ENCODE results near the gene MOB3B. TPM values are rescaled to one million over a fixed set of nuclear protein-coding genes. Genes with fewer than 3 reads are reported as not detected.

The MOB3B gene
- total RNA-seq, 1 donor from 2014 or later, result 14.8 TPM

DNA sequence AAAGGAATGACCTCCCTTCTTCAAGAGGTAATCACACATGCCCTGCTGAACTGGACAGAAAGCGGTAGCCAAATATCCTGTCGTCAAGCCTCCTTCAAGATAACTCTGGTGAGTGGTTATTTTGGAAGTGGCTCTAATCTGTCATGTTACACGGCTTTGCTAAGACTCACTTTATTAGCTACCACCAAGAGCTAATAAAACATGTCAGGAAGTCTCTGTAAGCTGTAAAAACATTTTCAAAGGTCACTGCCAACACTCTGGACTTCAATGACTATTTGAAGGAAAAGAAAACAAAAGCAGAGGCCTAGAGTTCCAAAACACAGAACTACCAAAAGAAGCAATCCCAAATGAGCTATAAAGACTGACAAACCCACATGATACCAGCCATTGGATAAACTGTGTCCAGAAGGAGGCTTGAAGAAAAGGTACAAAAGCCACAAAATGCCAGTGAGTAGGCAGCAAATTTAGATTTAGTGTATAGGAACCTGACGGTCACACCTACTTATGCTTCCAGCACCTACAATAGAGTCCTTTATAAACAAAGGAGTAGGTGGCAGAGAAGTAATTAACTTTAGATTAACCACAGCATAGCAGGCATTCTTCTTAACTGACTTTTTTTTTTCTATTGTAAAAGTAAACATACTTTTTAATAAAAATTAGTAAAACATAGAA is 135.3 kb downstream of the MOB3B start:
- H3K9me3 Mint-ChIP-seq, result peaks cover 4% of the 10 kb centered on the region
- DNase-seq (ENCODE audit: low spot score in 2 of 2, unreplicated experiment in 2 of 2), result no peak
- H3K4me1 Mint-ChIP-seq, result peaks cover 51% of the 10 kb centered on the region
- H3K27me3 Mint-ChIP-seq (ENCODE audit: low read depth), result no peaks in the 10 kb centered on the region
- H3K36me3 Mint-ChIP-seq, result no peaks in the 10 kb centered on the region
- peak overlapping the region; percentile 80 for H3K27ac Mint-ChIP-seq
- TF ChIP-seq, protein P1, sequence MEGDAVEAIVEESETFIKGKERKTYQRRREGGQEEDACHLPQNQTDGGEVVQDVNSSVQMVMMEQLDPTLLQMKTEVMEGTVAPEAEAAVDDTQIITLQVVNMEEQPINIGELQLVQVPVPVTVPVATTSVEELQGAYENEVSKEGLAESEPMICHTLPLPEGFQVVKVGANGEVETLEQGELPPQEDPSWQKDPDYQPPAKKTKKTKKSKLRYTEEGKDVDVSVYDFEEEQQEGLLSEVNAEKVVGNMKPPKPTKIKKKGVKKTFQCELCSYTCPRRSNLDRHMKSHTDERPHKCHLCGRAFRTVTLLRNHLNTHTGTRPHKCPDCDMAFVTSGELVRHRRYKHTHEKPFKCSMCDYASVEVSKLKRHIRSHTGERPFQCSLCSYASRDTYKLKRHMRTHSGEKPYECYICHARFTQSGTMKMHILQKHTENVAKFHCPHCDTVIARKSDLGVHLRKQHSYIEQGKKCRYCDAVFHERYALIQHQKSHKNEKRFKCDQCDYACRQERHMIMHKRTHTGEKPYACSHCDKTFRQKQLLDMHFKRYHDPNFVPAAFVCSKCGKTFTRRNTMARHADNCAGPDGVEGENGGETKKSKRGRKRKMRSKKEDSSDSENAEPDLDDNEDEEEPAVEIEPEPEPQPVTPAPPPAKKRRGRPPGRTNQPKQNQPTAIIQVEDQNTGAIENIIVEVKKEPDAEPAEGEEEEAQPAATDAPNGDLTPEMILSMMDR (IDR thresholded peaks at IDR 0.05; ENCODE audit: unreplicated experiment), result no peak
- no peak overlapping the region for H3K4me3 Mint-ChIP-seq

DNA sequence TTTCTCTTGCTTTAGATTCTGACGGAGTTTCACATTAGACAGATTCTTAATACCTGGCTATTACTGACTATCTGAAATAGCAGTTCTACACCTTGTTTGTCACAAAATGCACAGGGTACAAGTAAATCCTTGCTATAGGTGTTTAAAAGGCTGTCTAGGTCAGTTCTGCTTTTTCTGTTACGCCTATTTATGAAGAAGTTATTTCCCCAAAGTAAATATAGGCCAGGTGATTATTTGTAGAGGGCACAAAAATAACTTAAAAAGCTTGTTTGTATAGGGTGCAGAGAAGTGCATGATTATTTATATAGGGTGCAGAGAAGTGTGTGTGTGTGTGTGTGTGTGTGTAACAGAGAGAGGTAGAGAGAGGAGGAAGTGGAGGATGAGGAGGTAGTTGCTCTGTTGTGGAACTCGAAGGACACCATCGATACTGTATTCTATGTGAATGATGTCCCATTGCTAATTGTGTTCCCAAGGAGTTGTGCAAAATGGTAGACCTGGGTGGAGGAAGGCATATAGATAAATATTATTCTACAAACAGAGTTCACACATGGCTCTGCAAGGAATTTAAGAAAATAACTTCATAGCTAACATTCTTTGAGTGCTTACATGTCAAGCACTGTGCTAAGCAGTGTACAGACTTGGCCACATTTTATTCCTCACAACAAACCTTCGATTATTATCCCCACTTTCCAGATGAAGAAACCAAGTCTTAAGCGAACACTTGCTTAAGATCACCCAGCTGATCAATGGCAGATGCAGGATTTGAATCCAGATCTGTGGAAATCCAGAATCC is 136.4 kb downstream of the MOB3B start:
- H3K27ac Mint-ChIP-seq, result peak overlapping the region; percentile 80

DNA sequence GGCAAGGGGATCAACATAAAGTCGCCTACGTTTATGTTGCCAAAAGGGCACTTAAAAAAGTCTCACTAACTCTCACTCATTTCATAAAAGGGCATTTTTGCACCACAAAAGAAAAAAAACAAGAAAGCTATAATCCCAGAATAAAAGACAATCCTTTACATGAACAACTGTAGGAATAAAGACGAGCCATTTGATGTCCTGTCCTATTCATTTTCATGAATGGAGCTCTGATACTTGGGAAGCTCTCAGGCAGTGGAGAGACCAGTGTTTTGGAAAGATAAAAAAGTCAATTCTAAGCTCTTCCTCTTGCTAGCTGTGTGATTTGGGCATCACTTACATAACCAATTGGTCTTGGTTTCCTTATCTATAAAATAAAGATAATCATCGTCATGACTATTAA is 137.2 kb downstream of the MOB3B start:
- TF ChIP-seq, protein P1 (IDR thresholded peaks at IDR 0.05; ENCODE audit: unreplicated experiment), result no peak
- Mint-ChIP-seq H3K36me3 (no peaks in the 10 kb centered on the region), H3K27me3 (ENCODE audit: low read depth) (no peaks in the 10 kb centered on the region), H3K27ac (peak overlapping the region; percentile 40), H3K4me1 (peaks cover 55% of the 10 kb centered on the region), H3K4me3 (no peak overlapping the region), H3K9me3 (peaks cover 4% of the 10 kb centered on the region)
- no peak for DNase-seq (ENCODE audit: low spot score in 2 of 2, unreplicated experiment in 2 of 2)

More for the DNA sequence above, 136.4 kb downstream of the MOB3B start:
- DNase-seq (ENCODE audit: low spot score in 2 of 2, unreplicated experiment in 2 of 2), result no peak
- Mint-ChIP-seq H3K36me3 (no peaks in the 10 kb centered on the region), H3K9me3 (peaks cover 4% of the 10 kb centered on the region), H3K4me1 (peaks cover 51% of the 10 kb centered on the region), H3K27me3 (ENCODE audit: low read depth) (no peaks in the 10 kb centered on the region), H3K4me3 (no peak overlapping the region)
- TF ChIP-seq, protein P1 (IDR thresholded peaks at IDR 0.05; ENCODE audit: unreplicated experiment), result no peak

DNA sequence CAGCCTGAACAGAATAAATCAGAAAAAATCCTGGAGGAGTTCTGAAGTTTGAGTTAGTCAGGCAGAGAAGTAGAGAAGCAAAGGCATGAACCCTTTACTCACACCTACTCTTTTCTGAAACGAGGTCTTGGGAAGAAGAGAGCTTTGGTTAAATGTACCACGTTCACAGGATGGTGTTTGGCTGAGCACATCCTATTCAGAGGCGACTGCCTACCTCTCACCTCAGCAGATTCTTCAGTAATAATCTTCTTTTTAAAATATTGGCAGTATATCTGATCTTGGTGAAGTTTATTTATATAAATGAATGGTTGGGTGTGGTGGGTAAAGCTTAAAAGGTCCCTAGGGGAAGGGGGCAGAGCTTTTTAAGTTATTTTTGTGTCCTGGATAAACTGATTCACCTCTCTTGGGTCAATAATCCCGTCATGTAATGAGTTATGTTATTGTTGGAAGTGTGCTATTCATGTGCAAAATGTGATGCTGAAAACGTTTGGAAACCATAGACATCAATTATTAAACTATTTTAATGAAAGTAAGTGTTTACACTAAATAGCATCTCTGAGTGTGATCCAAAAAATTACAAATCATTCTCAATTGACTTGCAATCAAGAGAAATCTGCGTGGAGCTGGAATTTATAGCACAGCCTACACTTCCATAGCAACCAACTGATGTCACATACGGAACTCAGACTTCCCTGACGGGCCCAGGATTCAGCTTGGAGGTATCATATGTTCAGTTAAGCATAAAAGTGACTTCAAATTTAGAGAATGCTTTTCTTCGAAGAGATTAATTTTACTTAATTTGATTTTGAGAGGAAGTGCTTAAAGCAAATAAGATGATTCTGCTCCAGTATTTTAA is 138.3 kb downstream of the MOB3B start:
- Mint-ChIP-seq H3K9me3 (no peaks in the 10 kb centered on the region), H3K27ac (no peak overlapping the region), H3K27me3 (ENCODE audit: low read depth) (no peaks in the 10 kb centered on the region), H3K36me3 (no peaks in the 10 kb centered on the region), H3K4me1 (peaks cover 62% of the 10 kb centered on the region), H3K4me3 (no peak overlapping the region)
- no peak for DNase-seq (ENCODE audit: low spot score in 2 of 2, unreplicated experiment in 2 of 2)
- TF ChIP-seq, protein P1 (IDR thresholded peaks at IDR 0.05; ENCODE audit: unreplicated experiment), result no peak

- no peak overlapping the region for H3K27ac Mint-ChIP-seq
- H3K36me3 Mint-ChIP-seq, result no peaks in the 10 kb centered on the region
- peaks cover 66% of the 10 kb centered on the region for H3K4me1 Mint-ChIP-seq
- H3K4me3 Mint-ChIP-seq, result no peak overlapping the region
- no peaks in the 10 kb centered on the region for H3K9me3 Mint-ChIP-seq
- no peaks in the 10 kb centered on the region for H3K27me3 Mint-ChIP-seq (ENCODE audit: low read depth)
- TF ChIP-seq, protein P1 (IDR thresholded peaks at IDR 0.05; ENCODE audit: unreplicated experiment), result no peak
- DNase-seq (ENCODE audit: low spot score in 2 of 2, unreplicated experiment in 2 of 2), result no peak
Measured at GRCh38 chr9:27388150-27388549, 141.5 kb downstream of the MOB3B start.

Data from mesothelial cell of epicardium (in vitro differentiated cells).